T1000 (cell line): ENCODE results near the gene IL11RA.

Experiments used
- DNase-seq: peaks from one replicate; lab custom pipeline; 2025; ENCODE audit warnings: mixed read lengths; lab: John Stamatoyannopoulos, UW

The IL11RA gene

DNA sequence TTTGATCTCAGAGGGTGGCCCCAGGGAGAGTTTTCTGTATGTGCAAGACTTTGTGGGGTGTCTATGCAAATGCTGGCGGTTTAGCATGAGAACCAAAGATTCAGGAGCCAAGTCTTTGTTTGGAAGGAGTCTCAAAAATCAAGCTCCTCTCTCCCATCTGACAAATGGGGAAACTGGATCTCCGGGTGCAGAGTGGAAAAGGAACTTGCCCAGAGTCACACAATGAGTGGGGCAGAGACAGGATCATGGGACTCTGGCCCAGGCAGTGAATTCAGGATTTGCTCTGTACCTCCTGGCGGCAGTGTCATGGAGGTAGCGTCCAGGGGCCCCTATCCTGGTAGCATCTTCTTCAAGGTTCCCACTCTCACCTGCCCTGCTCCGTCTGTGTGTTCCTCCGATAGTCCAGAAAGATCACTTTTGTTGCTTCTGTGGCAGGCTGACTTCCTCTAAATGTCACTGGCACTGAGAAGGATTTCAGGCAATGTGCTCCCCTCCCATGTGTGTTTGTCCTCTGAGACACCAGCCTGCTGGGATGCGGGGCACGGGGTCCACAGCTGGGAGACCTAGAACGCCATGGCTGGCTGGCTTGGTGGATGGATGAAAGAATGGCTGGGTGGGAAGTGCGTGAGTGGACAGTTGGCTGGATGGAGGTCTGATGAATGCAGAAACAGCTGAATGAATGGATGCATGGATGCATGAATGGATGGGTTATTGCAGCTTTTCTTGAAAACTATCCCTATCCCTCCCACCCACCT lies 35.5 kb downstream of the IL11RA start:
- no peak for DNase-seq

DNA sequence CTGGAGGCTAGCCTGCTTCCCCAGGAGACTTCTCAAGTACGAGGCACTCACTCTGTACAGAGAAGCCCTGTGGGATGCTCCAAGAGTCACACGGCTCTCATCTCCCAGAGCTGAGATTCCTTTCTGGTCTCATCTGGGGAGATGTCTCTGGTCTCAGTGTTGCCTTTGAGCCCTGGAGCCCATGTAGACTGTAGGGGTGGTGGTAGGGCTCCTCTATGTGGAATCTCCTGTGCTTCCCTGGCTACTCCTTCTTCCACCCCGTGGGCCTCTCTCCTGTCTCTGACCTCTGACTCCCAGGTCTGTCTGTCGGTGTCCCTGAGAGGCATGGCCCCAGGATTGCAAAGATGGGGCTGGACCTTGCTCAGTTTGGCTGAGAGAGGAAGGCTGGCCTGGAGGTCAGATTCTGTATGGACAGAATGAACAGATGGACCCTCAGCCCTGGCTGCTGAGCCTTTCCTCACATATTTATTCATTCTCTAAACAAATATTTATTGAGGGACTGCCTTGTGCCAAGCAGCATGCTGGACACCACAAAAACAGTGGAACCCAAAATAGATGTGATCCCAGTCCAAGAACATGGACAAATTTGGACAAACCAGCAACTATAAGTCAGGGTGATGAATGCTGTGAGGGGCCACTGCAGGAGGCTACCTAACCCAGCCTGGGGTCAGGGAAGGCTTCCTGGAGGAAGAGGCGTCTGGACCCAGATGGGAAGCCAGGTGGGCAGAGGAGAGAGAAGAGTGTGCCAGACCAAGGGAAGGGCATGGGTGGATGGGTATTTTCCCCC lies 36.5 kb downstream of the IL11RA start:
- no peak for DNase-seq

DNA sequence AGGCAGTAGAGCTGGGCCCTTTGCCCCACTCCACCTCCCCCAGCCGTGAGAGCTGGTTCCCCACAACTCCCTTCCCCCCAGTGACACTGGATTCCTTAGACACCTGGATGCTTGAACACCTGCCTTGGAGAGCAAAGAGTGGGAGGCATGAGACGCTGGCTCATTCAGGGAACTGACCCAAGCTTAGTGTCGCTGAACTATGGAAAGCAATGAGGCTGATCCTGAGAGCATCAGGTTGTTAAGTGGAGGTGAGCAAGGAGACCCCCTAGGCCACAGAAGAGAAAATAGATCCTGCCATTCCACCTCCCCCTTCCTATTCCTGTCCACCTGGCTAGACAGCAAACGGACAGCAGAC lies 37.1 kb downstream of the IL11RA start:
- no peak for DNase-seq

DNA sequence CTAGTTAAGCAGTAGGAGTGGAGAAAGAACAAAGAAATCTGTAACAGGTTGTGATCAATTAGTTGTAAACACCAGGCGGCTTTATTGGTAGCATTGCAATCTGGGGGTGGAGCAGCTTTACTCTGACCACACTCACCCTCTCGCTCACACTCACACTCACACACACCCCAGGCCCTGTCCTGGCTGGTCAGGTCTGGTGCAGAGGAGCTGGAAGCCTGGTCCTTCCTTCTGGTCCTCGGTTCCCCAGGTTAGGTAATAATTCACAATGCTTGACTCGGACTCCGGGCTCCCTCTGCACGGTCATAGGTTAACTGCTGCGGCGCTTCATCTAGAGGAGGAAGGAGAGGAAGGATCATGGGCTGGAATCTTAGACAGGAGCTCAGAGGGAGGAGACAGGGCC lies 37.5 kb downstream of the IL11RA start:
- DNase-seq = no peak

DNA sequence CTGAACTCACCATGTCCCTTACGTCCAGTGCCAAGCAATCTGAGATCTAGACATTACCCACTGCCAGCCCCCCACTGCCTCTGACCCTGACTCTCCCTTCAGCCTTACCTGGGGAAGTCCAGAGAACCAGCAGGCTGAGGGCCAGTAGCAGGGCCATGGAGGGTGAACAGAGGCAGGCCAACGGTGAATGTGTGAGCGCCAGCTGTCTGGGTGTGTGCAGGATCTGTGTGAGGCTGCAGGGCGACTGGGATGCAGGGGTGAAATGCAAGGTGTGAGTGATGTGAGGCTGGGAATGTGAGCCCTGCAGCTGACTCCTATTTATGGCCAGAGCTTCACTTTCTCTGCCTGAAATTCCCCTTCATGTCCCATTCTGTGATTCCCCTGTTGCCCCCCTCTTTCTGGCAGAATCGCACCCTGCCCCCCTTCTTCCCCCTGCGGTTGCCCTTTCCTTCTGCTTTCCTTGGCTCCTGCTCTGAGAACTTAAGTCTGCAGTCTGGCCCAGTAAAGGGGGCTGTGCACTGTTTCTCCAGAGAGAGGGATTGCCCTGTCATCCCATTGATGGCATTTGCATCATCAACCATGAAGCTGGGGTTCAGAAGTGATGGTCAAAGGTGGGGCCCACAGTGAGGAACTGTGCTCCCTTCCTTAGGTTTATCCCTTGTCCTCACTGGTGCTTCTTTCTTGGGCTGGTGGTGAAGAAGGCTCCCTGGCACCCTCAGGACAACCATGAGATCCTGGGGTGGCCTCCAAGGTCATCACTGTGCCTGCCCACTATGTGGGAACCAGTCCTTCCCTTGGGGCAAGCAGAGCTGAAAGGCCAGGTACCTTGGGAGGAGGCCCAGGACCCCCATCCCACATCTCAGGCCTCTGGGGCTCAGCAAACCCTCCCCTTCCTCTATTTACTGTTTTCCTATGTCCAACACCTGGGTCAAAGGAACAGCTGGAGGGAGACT lies 39.3 kb downstream of the IL11RA start, which contains the start of gene CCL19:
CCL19 (minus strand) TSS at position 294 of the 953 bp plus-strand sequence; CDS start at position 157, 137 bp downstream.
- DNase-seq = no peak

DNA sequence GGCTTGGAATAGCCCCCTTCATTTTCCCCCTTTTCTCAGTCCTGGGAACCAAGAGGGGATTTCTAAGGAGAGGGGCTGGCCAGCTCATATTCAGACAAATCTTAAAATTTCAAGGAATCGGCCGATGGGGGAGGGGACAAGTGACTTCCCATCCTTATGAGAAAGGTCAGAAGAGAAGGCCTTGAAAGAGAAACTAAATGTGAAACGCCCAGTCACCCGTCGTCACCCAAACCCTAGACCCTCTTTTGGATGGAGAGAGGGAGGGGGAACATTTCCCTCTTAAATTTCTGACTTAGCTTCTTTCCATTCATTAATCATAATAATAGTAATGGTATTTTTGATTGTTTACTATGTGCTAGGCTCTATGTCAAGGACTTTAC lies 39.9 kb downstream of the IL11RA start:
- DNase-seq = no peak

DNA sequence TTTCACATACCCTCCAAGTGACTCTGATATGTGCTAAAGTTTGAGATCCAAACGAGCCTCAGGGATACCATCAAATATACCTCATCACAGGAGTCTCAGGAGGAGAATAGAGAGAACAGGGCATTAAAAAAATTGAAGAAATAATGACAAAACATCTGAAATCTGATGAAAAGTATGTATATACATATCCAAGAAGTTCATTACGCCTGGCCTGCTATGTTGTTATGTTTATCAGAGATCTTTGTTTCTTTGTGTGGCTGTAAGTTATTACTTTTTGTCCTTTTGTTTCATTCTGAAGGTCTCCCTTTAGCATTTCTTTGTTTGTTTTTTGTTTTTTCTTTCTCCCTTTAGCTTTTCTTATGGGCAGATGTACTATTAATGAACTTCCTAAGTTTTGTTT lies 41.6 kb downstream of the IL11RA start:
- no peak for DNase-seq

DNA sequence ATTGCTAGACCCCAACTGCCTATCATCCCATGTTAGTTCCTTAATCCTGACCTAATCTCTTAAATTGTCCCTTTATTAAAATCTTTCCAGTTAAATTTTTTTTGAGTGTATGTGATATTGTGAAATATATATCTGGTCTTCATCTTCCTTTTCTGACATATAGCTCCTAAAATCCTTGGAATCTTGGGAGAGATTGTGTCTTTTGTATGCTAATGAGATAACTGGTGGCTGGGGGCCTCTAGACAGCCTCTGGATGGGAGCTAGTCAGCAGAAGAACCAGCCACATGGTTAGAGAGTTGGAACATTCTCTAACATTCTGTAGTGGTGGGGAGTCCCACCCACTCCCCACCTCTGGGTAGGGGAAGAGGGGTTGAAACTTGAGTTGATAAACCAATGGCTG lies 42.8 kb downstream of the IL11RA start:
- DNase-seq = no peak

DNA sequence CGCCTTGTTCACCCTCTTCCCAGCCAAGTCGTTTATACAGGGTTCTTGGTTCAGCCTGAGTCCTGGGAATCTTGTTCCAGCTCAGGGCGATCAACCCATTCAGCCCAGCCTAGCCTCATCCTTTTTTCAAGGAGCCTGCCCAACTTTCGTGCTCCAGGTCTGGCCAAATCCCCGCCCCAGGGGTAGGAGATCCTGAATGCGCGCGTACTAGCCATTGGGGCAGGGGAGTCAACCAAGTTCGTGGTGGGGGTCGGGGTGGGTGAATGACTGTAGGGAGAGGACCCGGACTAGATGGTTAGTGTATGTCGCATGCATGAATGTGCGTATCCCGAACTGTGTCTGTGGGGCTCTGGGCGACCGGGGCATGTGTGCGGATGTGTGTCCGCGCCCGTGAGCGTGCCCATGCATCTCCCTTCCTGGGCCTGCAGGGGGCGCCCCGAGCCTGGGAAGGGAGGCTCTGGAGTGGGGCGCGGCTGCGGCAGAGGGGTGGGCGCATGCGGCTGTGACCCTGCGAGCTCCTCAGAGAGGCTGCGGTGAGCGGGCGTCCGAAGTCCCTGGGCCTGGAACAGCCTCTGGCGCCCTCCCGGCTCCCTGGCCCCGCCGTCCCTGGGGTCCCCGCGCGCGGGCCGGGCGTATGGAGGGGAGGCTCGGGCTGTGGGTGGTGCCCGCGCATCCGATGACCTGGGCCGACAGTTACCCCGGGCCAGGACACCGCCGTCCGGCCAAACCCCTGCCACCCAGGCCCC lies 49.2 kb downstream of the IL11RA start:
- DNase-seq = no peak

DNA sequence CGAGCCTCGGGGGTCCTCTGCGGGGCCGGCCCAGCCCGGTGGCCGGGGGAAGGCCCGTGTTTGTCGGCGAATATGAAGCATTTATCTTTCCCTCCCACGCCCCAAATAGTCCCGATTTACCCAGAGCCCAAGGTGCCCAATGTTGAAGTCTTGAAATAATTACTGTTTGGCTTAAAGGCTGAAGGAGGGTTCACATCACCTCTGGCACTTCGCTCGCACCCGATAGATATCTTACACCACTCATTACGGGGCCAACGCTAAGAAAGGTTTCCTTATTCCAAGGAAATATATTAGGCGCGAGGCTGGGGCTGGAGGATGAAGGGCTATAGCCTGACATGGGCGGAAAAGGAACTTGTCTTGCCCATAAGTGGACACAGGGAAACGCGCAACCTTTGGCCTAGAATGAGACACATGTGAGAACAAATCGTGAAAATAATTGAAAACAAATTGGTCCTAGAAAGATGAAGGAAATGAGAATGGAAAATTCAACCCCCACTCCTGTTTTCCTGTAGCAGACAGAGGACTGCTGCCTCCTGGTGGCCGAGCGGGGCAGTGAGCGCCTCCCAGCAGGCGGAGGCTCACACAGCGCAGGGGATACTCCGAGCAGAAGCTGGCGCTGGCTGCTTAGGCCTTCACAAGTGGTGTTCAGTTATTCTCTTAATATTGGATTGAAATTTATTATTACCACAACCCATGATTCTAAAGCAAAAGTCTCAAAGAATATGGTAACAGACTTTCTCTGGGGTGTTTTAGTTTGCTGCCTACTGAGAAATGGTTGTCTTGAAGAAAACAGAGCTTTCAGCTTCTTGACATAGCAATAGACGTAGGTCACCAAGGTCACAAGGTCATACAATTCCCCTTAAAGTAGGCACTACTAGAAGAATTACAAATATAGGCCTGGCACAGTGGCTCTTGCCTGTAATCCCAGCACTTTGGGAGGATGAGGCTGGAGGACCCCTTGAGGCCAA lies 50.1 kb downstream of the IL11RA start:
- no peak for DNase-seq

DNA sequence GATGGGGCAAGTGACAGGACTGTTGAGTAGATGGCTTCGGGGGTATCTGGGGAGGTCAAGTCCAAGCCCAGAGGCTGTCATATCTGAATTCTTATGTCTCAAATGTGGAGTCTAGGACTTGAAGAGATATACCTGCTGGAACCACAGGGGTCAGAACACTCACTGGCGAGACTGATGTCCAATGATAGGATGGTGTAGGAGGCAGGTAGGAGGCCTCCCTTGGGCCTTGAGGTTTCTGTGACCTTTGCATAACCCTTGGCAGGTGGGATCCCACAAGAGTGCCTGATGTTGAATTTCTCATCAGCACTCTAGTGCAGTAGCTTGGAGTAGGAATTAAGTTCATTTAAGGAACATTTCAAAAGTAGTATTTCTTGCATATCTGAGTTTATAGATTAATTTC lies 55.1 kb downstream of the IL11RA start:
- no peak for DNase-seq

DNA sequence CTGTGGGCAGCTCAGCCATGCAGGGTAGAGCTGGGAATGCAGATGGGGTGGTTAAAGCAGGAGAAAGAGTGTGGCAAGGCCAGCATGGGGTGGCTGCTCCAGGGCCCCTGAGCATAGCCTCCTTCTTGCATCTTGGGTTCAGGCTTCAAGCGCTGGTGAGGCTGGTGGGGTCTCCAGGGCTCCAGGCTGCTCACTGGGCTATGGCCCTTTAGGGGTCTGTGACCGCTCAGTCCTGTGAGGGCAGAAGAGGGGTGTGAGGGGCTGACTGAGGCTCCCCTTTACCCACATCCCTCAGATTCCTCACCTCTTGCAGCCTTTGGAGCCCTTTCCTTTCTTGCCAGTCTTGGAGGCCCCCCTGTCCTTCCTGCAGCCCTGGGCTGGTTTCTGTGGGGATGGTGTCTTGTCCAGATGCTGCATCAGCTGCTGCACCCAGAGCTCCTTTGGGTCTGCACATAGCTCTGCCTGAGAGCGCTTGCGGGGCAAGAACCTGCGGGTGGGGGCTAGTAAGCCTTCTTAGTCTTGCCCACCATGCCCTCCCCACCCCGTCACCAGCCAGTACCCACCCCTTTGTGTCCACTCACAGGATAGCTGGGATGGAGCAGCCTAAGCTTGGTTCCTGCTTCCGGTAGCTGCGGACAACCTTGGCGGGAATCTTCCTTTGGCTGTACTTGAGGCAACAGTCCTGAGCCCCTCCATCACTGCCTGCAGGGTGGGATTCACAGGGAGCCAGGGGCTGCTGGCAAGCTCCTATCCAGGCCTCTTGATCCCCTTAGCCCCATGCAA lies 57.4 kb downstream of the IL11RA start:
- DNase-seq = no peak

DNA sequence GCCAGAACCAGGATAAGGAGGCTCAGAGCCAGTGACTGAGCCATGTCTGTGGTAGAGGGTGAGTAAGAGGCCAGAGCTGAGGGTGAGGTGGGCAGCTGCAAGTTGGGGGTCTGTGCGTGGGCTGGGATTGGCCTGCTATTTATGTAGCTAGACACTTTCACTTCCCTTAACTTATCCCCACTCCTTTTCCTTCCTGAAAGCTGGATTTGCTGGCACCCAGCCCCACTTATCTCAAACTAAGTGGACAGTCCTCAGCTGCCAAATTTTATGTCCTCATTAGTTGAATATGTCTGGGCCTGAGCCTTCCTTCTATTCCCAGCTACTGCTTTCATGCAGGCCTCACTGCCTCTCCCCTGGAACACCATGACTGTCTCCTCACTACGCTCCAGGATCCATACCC lies 58.0 kb downstream of the IL11RA start, which contains the start of gene CCL21:
CCL21 (minus strand) TSS at position 114 of the 400 bp plus-strand sequence; CDS start at position 44, 70 bp downstream.
- no peak for DNase-seq
